Calu3 (cell line): ENCODE data around the gene DNAH9. TPM values are rescaled to one million over a fixed set of nuclear protein-coding genes. Genes with fewer than 3 reads are reported as not detected.
"Not testable (repeated sequence)": the region's sequence is repeated elsewhere in the genome, so short reads cannot be mapped to it uniquely, and the experiment has no call there.

ENCODE experiments used
- BruUV-seq: library from RNA; stranded (reverse); fragments of 400-500 nt; replicated peaks from 2 replicates; lab custom pipeline; 2021; lab: Mats Ljungman, UMichigan
- CTCF ChIA-PET: fragments of 300-600 bp; sonication (Branson Sonifier 250); formaldehyde crosslinking; loops from one replicate; lab custom pipeline; 2022; ENCODE audit warnings: antibody characterized with exemption; lab: Charles Lee
- DNase-seq: peaks from one replicate; pipeline ENCODE4 v3.0.0; 2022
- H3K27ac Mint-ChIP-seq: one replicate; pipeline ENCODE4 v1.8.0; 2022; ENCODE audit warnings: mixed read lengths; ENCODE audit not compliant: unreplicated experiment
- H3K27me3 Mint-ChIP-seq: one replicate; pipeline ENCODE4 v1.8.0; 2022; ENCODE audit warnings: mixed read lengths; ENCODE audit not compliant: unreplicated experiment
- H3K36me3 Mint-ChIP-seq: one replicate; pipeline ENCODE4 v1.8.0; 2022; ENCODE audit warnings: mild to moderate bottlenecking, moderate library complexity, mixed read lengths; ENCODE audit not compliant: insufficient read depth, unreplicated experiment
- H3K4me1 Mint-ChIP-seq: one replicate; pipeline ENCODE4 v1.8.0; 2022; ENCODE audit warnings: mild to moderate bottlenecking, low read depth, mixed read lengths; ENCODE audit not compliant: unreplicated experiment
- H3K4me3 Mint-ChIP-seq: one replicate; pipeline ENCODE4 v1.8.0; 2022; ENCODE audit warnings: mild to moderate bottlenecking, low read depth, moderate library complexity, mixed read lengths; ENCODE audit not compliant: unreplicated experiment
- H3K9me3 Mint-ChIP-seq: one replicate; pipeline ENCODE4 v1.8.0; 2022; ENCODE audit warnings: low read depth, mixed read lengths; ENCODE audit not compliant: unreplicated experiment
- CTCF ChIP-seq: fragments of 200-600 bp; IDR thresholded peaks from one replicate; pipeline ENCODE4 v1.8.0; 2022; ENCODE audit warnings: antibody characterized with exemption; ENCODE audit not compliant: unreplicated experiment
- intact Hi-C: fragments of 100-400 bp; cut with micrococcal nuclease; formaldehyde crosslinking; loops from one replicate; pipeline ENCODE4 v1.10.0; 2022; ENCODE audit not compliant: unreplicated experiment
- total RNA-seq: library from RNA; stranded (reverse); gene quantifications from 2 replicates; pipeline ENCODE4 v1.2.3, GENCODE V29; 2022

DNAH9 gene
- total RNA-seq, 1 experiment from 2014 or later, result 0.19 TPM

GRCh38 chr17:11952610-11953009, 354.3 kb downstream of the DNAH9 start:
- Mint-ChIP-seq H3K27ac (no peak overlapping the region), H3K4me3 (no peak overlapping the region), H3K4me1 (no peaks in the 10 kb centered on the region), H3K9me3 (no peaks in the 10 kb centered on the region), H3K36me3 (no peaks in the 10 kb centered on the region), H3K27me3 (no peaks in the 10 kb centered on the region)
- no peak for TF ChIP-seq CTCF
- no peak for DNase-seq
- CTCF ChIA-PET, result no interaction called here
- intact Hi-C loops, result no loop called here
- BruUV-seq, result no TSS peak

GRCh38 chr17:11953924-11954323, 355.7 kb downstream of the DNAH9 start:
- BruUV-seq, result no TSS peak
- no peak for TF ChIP-seq CTCF
- H3K36me3 Mint-ChIP-seq, result no peaks in the 10 kb centered on the region
- no peaks in the 10 kb centered on the region for H3K9me3 Mint-ChIP-seq
- no peak for DNase-seq
- no peaks in the 10 kb centered on the region for H3K27me3 Mint-ChIP-seq
- CTCF ChIA-PET, result no interaction called here
- no peaks in the 10 kb centered on the region for H3K4me1 Mint-ChIP-seq
- H3K27ac Mint-ChIP-seq, result no peak overlapping the region
- intact Hi-C loops, result no loop called here
- H3K4me3 Mint-ChIP-seq, result no peak overlapping the region

GRCh38 chr17:11954936-11955335, 356.7 kb downstream of the DNAH9 start:
- no peaks in the 10 kb centered on the region for H3K4me1 Mint-ChIP-seq
- intact Hi-C loops, result no loop called here
- DNase-seq, result no peak
- H3K9me3 Mint-ChIP-seq, result no peaks in the 10 kb centered on the region
- no peaks in the 10 kb centered on the region for H3K27me3 Mint-ChIP-seq
- CTCF ChIA-PET, result no interaction called here
- no peak overlapping the region for H3K27ac Mint-ChIP-seq
- H3K4me3 Mint-ChIP-seq, result no peak overlapping the region
- no TSS peak for BruUV-seq
- no peaks in the 10 kb centered on the region for H3K36me3 Mint-ChIP-seq
- no peak for TF ChIP-seq CTCF

- no peak overlapping the region for H3K4me3 Mint-ChIP-seq
- DNase-seq, result no peak
- no peaks in the 10 kb centered on the region for H3K4me1 Mint-ChIP-seq
- intact Hi-C loops, result no loop called here
- no TSS peak for BruUV-seq
- no peaks in the 10 kb centered on the region for H3K36me3 Mint-ChIP-seq
- no peak for TF ChIP-seq CTCF
- CTCF ChIA-PET, result no interaction called here
- no peak overlapping the region for H3K27ac Mint-ChIP-seq
- peaks cover 3% of the 10 kb centered on the region for H3K9me3 Mint-ChIP-seq
- no peaks in the 10 kb centered on the region for H3K27me3 Mint-ChIP-seq
These were observed 371.3 kb downstream of the DNAH9 start for GRCh38 chr17:11969565-11969964.

GRCh38 chr17:11972741-11973140, 374.5 kb downstream of the DNAH9 start:
- intact Hi-C loops, H3K36me3 Mint-ChIP-seq, H3K9me3 Mint-ChIP-seq, BruUV-seq, DNase-seq, H3K4me1 Mint-ChIP-seq, CTCF ChIA-PET, H3K27ac Mint-ChIP-seq, H3K4me3 Mint-ChIP-seq, H3K27me3 Mint-ChIP-seq: not testable (repeated sequence)
